Measurements from ENCODE around the gene CNGA3. TPM values are rescaled to one million over a fixed set of nuclear protein-coding genes. Genes with fewer than 3 reads are reported as not detected.

Gene CNGA3
- total RNA-seq, 1 donor = 0.18 TPM

DNA sequence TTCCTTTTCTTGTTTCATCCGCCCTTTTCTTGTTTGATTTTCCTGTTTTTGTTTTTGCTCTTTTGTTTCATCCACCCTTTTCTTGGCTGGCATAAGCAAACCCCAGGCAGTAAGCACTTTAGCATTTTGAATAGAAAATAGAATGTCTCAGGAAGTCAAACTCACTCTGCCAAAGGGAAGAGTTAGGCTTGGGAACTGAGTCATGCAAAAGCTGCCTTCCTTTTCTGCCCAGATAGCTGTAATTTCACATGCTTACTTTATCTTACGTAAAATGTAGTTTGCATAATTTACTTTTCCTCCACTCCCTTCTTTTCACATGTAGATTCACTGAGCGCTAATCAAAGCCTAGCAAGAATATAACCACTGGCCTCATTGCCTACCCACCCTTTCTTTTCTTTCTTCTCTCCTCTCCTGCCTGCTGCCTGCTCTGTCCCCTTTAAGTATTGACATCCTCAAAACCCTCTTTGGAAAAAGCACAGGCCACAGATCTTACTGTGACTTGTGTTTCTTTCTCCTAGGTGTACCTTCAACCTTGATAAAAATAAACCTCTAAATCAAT, 48.4 kb downstream of the CNGA3 start:
- DNase-seq (ENCODE audit: low read depth) = peak; percentile 37
- no peak overlapping the region for H3K4me3 ChIP-seq (ENCODE audit: low read depth, low read length)
- TF ChIP-seq, protein P1, sequence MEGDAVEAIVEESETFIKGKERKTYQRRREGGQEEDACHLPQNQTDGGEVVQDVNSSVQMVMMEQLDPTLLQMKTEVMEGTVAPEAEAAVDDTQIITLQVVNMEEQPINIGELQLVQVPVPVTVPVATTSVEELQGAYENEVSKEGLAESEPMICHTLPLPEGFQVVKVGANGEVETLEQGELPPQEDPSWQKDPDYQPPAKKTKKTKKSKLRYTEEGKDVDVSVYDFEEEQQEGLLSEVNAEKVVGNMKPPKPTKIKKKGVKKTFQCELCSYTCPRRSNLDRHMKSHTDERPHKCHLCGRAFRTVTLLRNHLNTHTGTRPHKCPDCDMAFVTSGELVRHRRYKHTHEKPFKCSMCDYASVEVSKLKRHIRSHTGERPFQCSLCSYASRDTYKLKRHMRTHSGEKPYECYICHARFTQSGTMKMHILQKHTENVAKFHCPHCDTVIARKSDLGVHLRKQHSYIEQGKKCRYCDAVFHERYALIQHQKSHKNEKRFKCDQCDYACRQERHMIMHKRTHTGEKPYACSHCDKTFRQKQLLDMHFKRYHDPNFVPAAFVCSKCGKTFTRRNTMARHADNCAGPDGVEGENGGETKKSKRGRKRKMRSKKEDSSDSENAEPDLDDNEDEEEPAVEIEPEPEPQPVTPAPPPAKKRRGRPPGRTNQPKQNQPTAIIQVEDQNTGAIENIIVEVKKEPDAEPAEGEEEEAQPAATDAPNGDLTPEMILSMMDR (IDR thresholded peaks at IDR 0.05; ENCODE audit: insufficient read depth, low read length) = no peak

DNA sequence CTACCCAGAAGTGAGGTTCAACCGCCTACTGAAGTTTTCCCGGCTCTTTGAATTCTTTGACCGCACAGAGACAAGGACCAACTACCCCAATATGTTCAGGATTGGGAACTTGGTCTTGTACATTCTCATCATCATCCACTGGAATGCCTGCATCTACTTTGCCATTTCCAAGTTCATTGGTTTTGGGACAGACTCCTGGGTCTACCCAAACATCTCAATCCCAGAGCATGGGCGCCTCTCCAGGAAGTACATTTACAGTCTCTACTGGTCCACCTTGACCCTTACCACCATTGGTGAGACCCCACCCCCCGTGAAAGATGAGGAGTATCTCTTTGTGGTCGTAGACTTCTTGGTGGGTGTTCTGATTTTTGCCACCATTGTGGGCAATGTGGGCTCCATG, 49.7 kb downstream of the CNGA3 start:
- TF ChIP-seq, protein P1 (IDR thresholded peaks at IDR 0.05; ENCODE audit: insufficient read depth, low read length) = no peak
- no peak for DNase-seq (ENCODE audit: low read depth)
- H3K4me3 ChIP-seq (ENCODE audit: low read depth, low read length) = no peak overlapping the region

DNA sequence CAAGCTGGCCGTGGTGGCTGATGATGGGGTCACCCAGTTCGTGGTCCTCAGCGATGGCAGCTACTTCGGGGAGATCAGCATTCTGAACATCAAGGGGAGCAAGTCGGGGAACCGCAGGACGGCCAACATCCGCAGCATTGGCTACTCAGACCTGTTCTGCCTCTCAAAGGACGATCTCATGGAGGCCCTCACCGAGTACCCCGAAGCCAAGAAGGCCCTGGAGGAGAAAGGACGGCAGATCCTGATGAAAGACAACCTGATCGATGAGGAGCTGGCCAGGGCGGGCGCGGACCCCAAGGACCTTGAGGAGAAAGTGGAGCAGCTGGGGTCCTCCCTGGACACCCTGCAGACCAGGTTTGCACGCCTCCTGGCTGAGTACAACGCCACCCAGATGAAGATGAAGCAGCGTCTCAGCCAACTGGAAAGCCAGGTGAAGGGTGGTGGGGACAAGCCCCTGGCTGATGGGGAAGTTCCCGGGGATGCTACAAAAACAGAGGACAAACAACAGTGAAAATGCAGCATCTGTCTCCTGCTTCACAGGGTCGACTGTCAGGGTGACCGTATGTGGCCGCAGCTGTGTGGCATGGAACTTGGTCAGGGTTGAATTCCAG, 50.6 kb downstream of the CNGA3 start:
- TF ChIP-seq, protein P1 (IDR thresholded peaks at IDR 0.05; ENCODE audit: insufficient read depth, low read length) = no peak
- no peak for DNase-seq (ENCODE audit: low read depth)
- no peak overlapping the region for H3K4me3 ChIP-seq (ENCODE audit: low read depth, low read length)

DNA sequence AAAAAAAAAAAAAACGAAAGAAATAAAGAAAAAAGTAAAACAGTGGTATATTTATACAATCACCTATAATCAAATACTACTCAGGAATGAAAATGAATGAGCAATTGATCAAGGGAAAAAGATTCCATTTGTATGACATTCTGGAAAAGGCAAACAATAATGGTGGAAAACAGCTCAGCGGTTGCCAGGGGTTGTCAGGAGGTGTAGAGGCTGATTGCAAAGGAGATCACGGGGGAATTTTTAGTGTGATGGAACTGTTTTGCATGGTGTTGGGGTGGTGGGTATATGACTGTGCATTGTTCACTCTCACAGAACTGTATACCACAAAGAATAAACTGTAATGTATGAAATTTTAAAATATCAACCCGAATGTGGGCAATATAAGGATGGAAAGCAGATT, 52.9 kb downstream of the CNGA3 start:
- DNase-seq (ENCODE audit: low read depth) = no peak
- TF ChIP-seq, protein P1 (IDR thresholded peaks at IDR 0.05; ENCODE audit: insufficient read depth, low read length) = no peak
- no peak overlapping the region for H3K4me3 ChIP-seq (ENCODE audit: low read depth, low read length)

DNA sequence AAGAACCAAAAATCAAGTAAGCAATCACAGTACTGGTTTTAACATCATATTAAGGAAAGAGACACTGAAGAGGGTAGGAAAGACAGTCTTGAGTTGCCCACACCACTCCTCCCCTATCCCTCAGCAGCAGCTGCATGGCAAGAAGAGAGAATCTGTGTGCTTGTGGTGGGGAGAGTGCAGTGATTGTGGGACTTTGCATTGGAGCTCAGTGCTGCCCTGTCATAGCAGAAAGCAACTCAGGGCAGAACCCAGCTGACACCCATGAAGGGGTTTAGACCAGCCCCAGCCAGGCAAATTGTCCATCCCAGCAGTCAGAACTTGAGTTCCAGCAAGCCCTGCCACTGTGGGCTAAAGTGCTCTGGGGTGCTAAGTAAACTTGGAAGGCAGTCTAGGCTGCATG, 57.6 kb downstream of the CNGA3 start:
- TF ChIP-seq, protein P1 (IDR thresholded peaks at IDR 0.05; ENCODE audit: insufficient read depth, low read length) = no peak
- H3K4me3 ChIP-seq (ENCODE audit: low read depth, low read length) = no peak overlapping the region
- DNase-seq (ENCODE audit: low read depth) = no peak

DNA sequence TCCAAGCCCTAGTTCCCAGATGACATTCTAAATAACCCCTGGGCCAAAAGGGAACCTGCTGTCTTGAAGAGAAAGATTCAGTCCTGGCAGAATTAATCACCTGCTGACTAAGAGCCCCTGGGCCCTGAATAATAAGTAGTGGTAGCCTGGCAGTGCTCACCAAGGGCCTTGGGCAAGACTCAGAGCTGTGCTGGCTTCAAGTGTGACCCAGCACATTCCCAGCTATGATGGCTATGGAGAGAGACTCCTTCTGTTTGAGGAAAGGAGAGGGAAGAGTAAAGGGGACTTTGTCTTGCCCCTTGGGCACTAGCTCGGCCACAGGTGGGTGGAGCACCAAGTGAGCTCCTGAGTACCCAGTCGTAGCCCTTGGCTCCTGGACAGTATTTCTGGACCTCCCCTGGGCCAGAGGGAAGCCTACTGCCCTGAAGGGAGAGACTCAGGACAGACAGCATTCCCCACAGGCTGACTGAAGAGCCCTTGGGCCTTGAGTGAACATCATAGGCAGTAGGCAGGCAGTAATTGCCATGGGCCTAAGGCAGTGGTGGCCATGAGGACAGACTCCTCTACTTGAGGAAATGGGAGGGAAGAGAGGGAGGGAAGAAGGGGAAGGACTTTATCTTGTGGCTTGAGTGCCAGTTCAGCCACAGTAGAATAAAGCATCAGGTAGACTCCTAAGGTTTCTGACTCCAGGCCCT, 58.4 kb downstream of the CNGA3 start:
- TF ChIP-seq, protein P1 (IDR thresholded peaks at IDR 0.05; ENCODE audit: insufficient read depth, low read length) = no peak
- H3K4me3 ChIP-seq (ENCODE audit: low read depth, low read length) = no peak overlapping the region

More for the DNA sequence above, 58.4 kb downstream of the CNGA3 start:
- DNase-seq (ENCODE audit: low read depth) = no peak
